WTC11 (cell line): ENCODE results near the gene VTN. TPM values are rescaled to one million over a fixed set of nuclear protein-coding genes. Genes with fewer than 3 reads are reported as not detected.

Source experiments
- ATAC-seq: fragments of 200-7000 bp; cut with Tn5 transposase; 2 replicates; pipeline ENCODE4 v1.10.0; 2021; ENCODE audit warnings: mild to moderate bottlenecking, moderate library complexity
- CTCF ChIA-PET: fragments of 300-600 bp; sonication (Branson Sonifier 250); formaldehyde crosslinking; loops from one replicate; lab custom pipeline; 2021; ENCODE audit warnings: antibody characterized with exemption; lab: Charles Lee
- POLR2A ChIA-PET: fragments of 350-600 bp; sonication (Branson Sonifier 250); formaldehyde crosslinking; loops from one replicate; lab custom pipeline; 2021; ENCODE audit warnings: antibody characterized with exemption; lab: Charles Lee
- DNase-seq: peaks from one replicate; pipeline ENCODE4 v3.0.0; 2021; ENCODE audit warnings: low spot score
- H3K27ac Mint-ChIP-seq: 2 replicates; pipeline ENCODE4 v1.8.0; 2021; ENCODE audit warnings: mixed read lengths
- H3K27me3 Mint-ChIP-seq: 2 replicates; pipeline ENCODE4 v1.8.0; 2021; ENCODE audit warnings: low read depth, mild to moderate bottlenecking, moderate library complexity, mixed read lengths
- H3K36me3 Mint-ChIP-seq: 2 replicates; pipeline ENCODE4 v1.8.0; 2021; ENCODE audit warnings: mixed read lengths
- H3K4me1 Mint-ChIP-seq: 2 replicates; pipeline ENCODE4 v1.8.0; 2022; ENCODE audit warnings: mixed read lengths
- H3K4me3 Mint-ChIP-seq: 2 replicates; pipeline ENCODE4 v1.8.0; 2021; ENCODE audit warnings: mild to moderate bottlenecking, moderate library complexity, mixed read lengths
- H3K9me3 Mint-ChIP-seq: 2 replicates; pipeline ENCODE4 v1.8.0; 2021; ENCODE audit warnings: mixed read lengths
- AR ChIP-seq: fragments of 250-450 bp; sonication (Bioruptor Pico); IDR thresholded peaks from 2 replicates; pipeline ENCODE4 v1.9.0; 2021; ENCODE audit warnings: mild to moderate bottlenecking
- ARID4B ChIP-seq: sonication (generic); formaldehyde crosslinking; IDR thresholded peaks from 2 replicates; pipeline ENCODE4 v1.8.0; 2023; ENCODE audit warnings: missing genetic modification reagents, mild to moderate bottlenecking, borderline replicate concordance
- CBFB ChIP-seq: sonication (generic); formaldehyde crosslinking; IDR thresholded peaks from 2 replicates; pipeline ENCODE4 v1.8.1; 2022; ENCODE audit warnings: mild to moderate bottlenecking, low read depth, missing genetic modification reagents
- E2F5 ChIP-seq: sonication (generic); formaldehyde crosslinking; IDR thresholded peaks from 2 replicates; pipeline ENCODE4 v1.8.1; 2022; ENCODE audit warnings: mild to moderate bottlenecking, moderate library complexity, missing genetic modification reagents
- GTF2I ChIP-seq: fragments of 250-450 bp; sonication (Bioruptor Pico); conservative IDR thresholded peaks from 2 replicates; pipeline ENCODE4 v1.4.0; 2021; ENCODE audit warnings: mild to moderate bottlenecking
- HMGA2 ChIP-seq: fragments of 250-450 bp; sonication (Bioruptor Pico); IDR thresholded peaks from 2 replicates; pipeline ENCODE4 v1.4.0; 2021; ENCODE audit warnings: mild to moderate bottlenecking, moderate library complexity
- IRF2 ChIP-seq: sonication (generic); formaldehyde crosslinking; IDR thresholded peaks from 2 replicates; pipeline ENCODE4 v1.8.0; 2022; ENCODE audit warnings: low read depth, missing genetic modification reagents, borderline replicate concordance
- JAZF1 ChIP-seq: fragments of 250-450 bp; sonication (Bioruptor Pico); IDR thresholded peaks from 2 replicates; pipeline ENCODE4 v1.9.0; 2021; ENCODE audit warnings: moderate library complexity, mild to moderate bottlenecking, inconsistent platforms
- KAT7 ChIP-seq: sonication (generic); formaldehyde crosslinking; IDR thresholded peaks from 2 replicates; pipeline ENCODE4 v1.8.1; 2023; ENCODE audit warnings: missing genetic modification reagents, mild to moderate bottlenecking, borderline replicate concordance
- MYBL2 ChIP-seq: sonication (generic); formaldehyde crosslinking; IDR thresholded peaks from 2 replicates; pipeline ENCODE4 v1.8.1; 2023; ENCODE audit warnings: mild to moderate bottlenecking, moderate library complexity, missing genetic modification reagents
- NFATC4 ChIP-seq: fragments of 250-450 bp; sonication (Bioruptor Pico); IDR thresholded peaks from 2 replicates; pipeline ENCODE4 v1.9.0; 2021; ENCODE audit warnings: mild to moderate bottlenecking
- NR3C1 ChIP-seq: sonication (generic); formaldehyde crosslinking; conservative IDR thresholded peaks from 2 replicates; pipeline ENCODE4 v1.8.1; 2023; ENCODE audit warnings: low read depth, mild to moderate bottlenecking, missing genetic modification reagents
- PRRX2 ChIP-seq: fragments of 250-450 bp; sonication (Bioruptor Pico); IDR thresholded peaks from 2 replicates; pipeline ENCODE4 v1.8.0; 2021; ENCODE audit warnings: mild to moderate bottlenecking
- RELA ChIP-seq: sonication (generic); formaldehyde crosslinking; IDR thresholded peaks from 2 replicates; pipeline ENCODE4 v1.8.1; 2022; ENCODE audit warnings: missing genetic modification reagents, mild to moderate bottlenecking, borderline replicate concordance
- RORB ChIP-seq: fragments of 250-450 bp; sonication (Bioruptor Pico); IDR thresholded peaks from 2 replicates; pipeline ENCODE4 v1.9.0; 2021; ENCODE audit warnings: mild to moderate bottlenecking
- SMAD3 ChIP-seq: sonication (generic); formaldehyde crosslinking; IDR thresholded peaks from 2 replicates; pipeline ENCODE4 v1.8.0; 2022; ENCODE audit warnings: missing genetic modification reagents, mild to moderate bottlenecking, borderline replicate concordance
- SP1 ChIP-seq: sonication (generic); formaldehyde crosslinking; conservative IDR thresholded peaks from 2 replicates; pipeline ENCODE4 v1.8.1; 2022; ENCODE audit warnings: missing genetic modification reagents
- TCF7 ChIP-seq: sonication (generic); formaldehyde crosslinking; IDR thresholded peaks from 2 replicates; pipeline ENCODE4 v1.8.0; 2022; ENCODE audit warnings: mild to moderate bottlenecking, low read depth, missing genetic modification reagents, moderate library complexity
- TEAD4 ChIP-seq: sonication (generic); formaldehyde crosslinking; IDR thresholded peaks from 2 replicates; pipeline ENCODE4 v1.8.0; 2022; ENCODE audit warnings: mild to moderate bottlenecking, missing genetic modification reagents
- ZBTB43 ChIP-seq: sonication (generic); formaldehyde crosslinking; IDR thresholded peaks from 2 replicates; pipeline ENCODE4 v1.8.1; 2023; ENCODE audit warnings: mild to moderate bottlenecking, missing genetic modification reagents
- ZNF396 ChIP-seq: fragments of 250-450 bp; sonication (Bioruptor Pico); IDR thresholded peaks from 2 replicates; pipeline ENCODE4 v1.8.0; 2021; ENCODE audit warnings: mild to moderate bottlenecking, moderate library complexity, borderline replicate concordance
- ZNF416 ChIP-seq: fragments of 250-450 bp; sonication (Bioruptor Pico); IDR thresholded peaks from 2 replicates; pipeline ENCODE4 v1.9.0; 2021; ENCODE audit warnings: mild to moderate bottlenecking, inconsistent platforms
- ZNF423 ChIP-seq: fragments of 250-450 bp; sonication (Bioruptor Pico); IDR thresholded peaks from 2 replicates; pipeline ENCODE4 v2.1.2; 2022; ENCODE audit warnings: mild to moderate bottlenecking, moderate library complexity
- total RNA-seq: library from RNA; stranded (reverse); gene quantifications from 3 replicates; pipeline ENCODE4 v1.2.3, GENCODE V29; 2021

Gene VTN
- total RNA-seq, 1 experiment from 2014 or later = 1.6 TPM

- H3K9me3 Mint-ChIP-seq = no peaks in the 10 kb centered on the region
- POLR2A ChIA-PET = no interaction called here
- CTCF ChIA-PET = interaction anchor here (1.4 to 2.0 kb wide), 2 partner anchors 28 to 52 kb away, joined by 4 to 7 read pairs; partner anchors contain the start of gene TNFAIP1
Measured at GRCh38 chr17:28363776-28364650, 6.1 kb downstream of the VTN start.

GRCh38 chr17:28363186-28363585, 6.9 kb downstream of the VTN start:
- no peaks in the 10 kb centered on the region for H3K27me3 Mint-ChIP-seq
- H3K4me1 Mint-ChIP-seq = peaks cover 3% of the 10 kb centered on the region
- H3K9me3 Mint-ChIP-seq = no peaks in the 10 kb centered on the region
- no peak overlapping the region for H3K27ac Mint-ChIP-seq
- ChIA-PET CTCF (interaction anchor here (1.4 kb wide), 1 partner anchor 27 kb away, joined by 4 read pairs; the partner anchor contains the start of gene TNFAIP1), POLR2A (no interaction called here)
- no peak overlapping the region for H3K4me3 Mint-ChIP-seq
- no peak for TF ChIP-seq PRRX2 (CRISPR knock-in tag)
- no peak for TF ChIP-seq GTF2I
- no peak for TF ChIP-seq AR
- no peak for TF ChIP-seq HMGA2
- TF ChIP-seq E2F5 (CRISPR knock-in tag) = no peak
- no peak for TF ChIP-seq ARID4B (CRISPR knock-in tag)
- TF ChIP-seq RORB = no peak
- TF ChIP-seq CBFB (CRISPR knock-in tag) = no peak
- TF ChIP-seq TEAD4 (CRISPR knock-in tag) = no peak
- no peak for TF ChIP-seq MYBL2 (CRISPR knock-in tag)
- no peak for TF ChIP-seq JAZF1 (CRISPR knock-in tag)
- no peak for TF ChIP-seq ZBTB43 (CRISPR knock-in tag)
- TF ChIP-seq ZNF416 (CRISPR knock-in tag) = no peak
- TF ChIP-seq TCF7 (CRISPR knock-in tag) = no peak
- no peak for TF ChIP-seq RELA (CRISPR knock-in tag)
- no peak for TF ChIP-seq ZNF396 (CRISPR knock-in tag)
- TF ChIP-seq SP1 = no peak
- no peak for TF ChIP-seq IRF2 (CRISPR knock-in tag)
- no peak for TF ChIP-seq KAT7
- H3K36me3 Mint-ChIP-seq = peaks cover 22% of the 10 kb centered on the region
- DNase-seq (no peak), ATAC-seq (no peak)

More at GRCh38 chr17:28363776-28364650, 6.1 kb downstream of the VTN start:
- H3K27me3 Mint-ChIP-seq = no peaks in the 10 kb centered on the region
- peaks cover 22% of the 10 kb centered on the region for H3K36me3 Mint-ChIP-seq
- no peak for ATAC-seq
- no peak overlapping the region for H3K27ac Mint-ChIP-seq
- no peak for TF ChIP-seq SMAD3
- TF ChIP-seq ZNF423 (CRISPR knock-in tag) = no peak
- TF ChIP-seq NR3C1 (CRISPR knock-in tag) = no peak
- no peak for TF ChIP-seq HMGA2
- TF ChIP-seq NFATC4 = no peak
- H3K4me3 Mint-ChIP-seq = no peak overlapping the region
- H3K4me1 Mint-ChIP-seq = no peaks in the 10 kb centered on the region
- no peak for DNase-seq
